Measurements from ENCODE around the gene WIZ. TPM values are rescaled to one million over a fixed set of nuclear protein-coding genes. Genes with fewer than 3 reads are reported as not detected.

The WIZ gene
- total and polyA plus RNA-seq, 2 of the 8 experiments (the other 6 are each of a cell fraction or from before 2014, with no cell fraction given): 12.5 to 33.2 TPM

GRCh38 chr19:15374105-15374651 lies 75.6 kb downstream of the WIZ start:
- H3K4me1 ChIP-seq (replicated peaks in 1 of 4; ENCODE audit: control insufficient read depth in 3 of 4, insufficient read depth in 4 of 4, low read length in 3 of 4): peaks cover 0 to 5% (median 5%) of the 10 kb centered on the region in 4 experiments; a peak in 6 of 7 replicates
- no peak overlapping the region for H4K91ac ChIP-seq (replicated peaks; ENCODE audit: insufficient read length, low read length)
- peaks cover 10% of the 10 kb centered on the region for H3K23me2 ChIP-seq (ENCODE audit: low read depth, low read length)
- no peak overlapping the region; the same call in 1 of the 2 replicates for H2BK5ac ChIP-seq (ENCODE audit: low read depth, low read length)
- H3K27me3 ChIP-seq (replicated peaks in 1 of 4; ENCODE audit: control insufficient read depth in 3 of 4, extremely low read depth in 1 of 4, insufficient read depth in 3 of 4, low read length in 3 of 4): no peaks in the 10 kb centered on the region
- H3K9ac ChIP-seq (replicated peaks in 1 of 4; ENCODE audit: extremely low read depth in 1 of 4, low read depth in 3 of 4, low read length in 3 of 4): no peak overlapping the region
- H3K23ac ChIP-seq (ENCODE audit: insufficient read length): no peak overlapping the region
- H3K9me3 ChIP-seq (ENCODE audit: insufficient read depth in 2 of 2, low read depth in 1 of 2, low read length in 1 of 2): no peaks in the 10 kb centered on the region
- peaks cover 14 to 43% (median 29%) of the 10 kb centered on the region in 4 experiments for H3K36me3 ChIP-seq (ENCODE audit: control insufficient read depth in 2 of 4, insufficient read depth in 4 of 4, low read length in 3 of 4)
- H3K4me3 ChIP-seq (ENCODE audit: extremely low read depth in 1 of 4, insufficient read depth in 2 of 4, low read depth in 3 of 4, low read length in 4 of 4): no peak overlapping the region
- WGBS, 2 experiments (ENCODE audit: extremely low coverage in 1 of 2, insufficient coverage in 1 of 2, insufficient read length in 1 of 2, insufficient replicate concordance in 2 of 2, low coverage in 1 of 2, low lambda C conversion rate in 2 of 2, missing lambda C conversion rate in 1 of 2): 89% methylated on average over 17 of the region's 21 CpGs; no CpG with 5 or more reads in 1 of the 2 experiments
- CTCF ChIA-PET (ENCODE audit: partially characterized antibody): no interaction called here
- peak overlapping the region; percentile 60; the same call in 1 of the 2 replicates for H4K8ac ChIP-seq (ENCODE audit: extremely low read depth, insufficient read depth, low read length)
- H2BK12ac ChIP-seq (ENCODE audit: low read depth, low read length): no peak overlapping the region
- no peak overlapping the region for H3K4me2 ChIP-seq (ENCODE audit: insufficient read depth in 1 of 2, low read depth in 2 of 2, low read length in 2 of 2)
- no peak overlapping the region for H4K5ac ChIP-seq (ENCODE audit: insufficient read length, low read depth, low read length)
- H3K79me2 ChIP-seq (ENCODE audit: control insufficient read depth in 1 of 2, insufficient read depth in 2 of 2, low read length in 2 of 2): peaks cover 35 to 68% of the 10 kb centered on the region in 2 experiments
- peaks cover 24% of the 10 kb centered on the region for H3K79me1 ChIP-seq (ENCODE audit: low read depth, low read length)
- POLR2A ChIA-PET (ENCODE audit: partially characterized antibody): no interaction called here
- DNase-seq (ENCODE audit: low read depth in 1 of 2, low spot score in 2 of 2) (no peak), FAIRE-seq (no peak)
- H2AK5ac ChIP-seq (ENCODE audit: low read depth, low read length): no peak overlapping the region
- no peak overlapping the region for H3K18ac ChIP-seq (ENCODE audit: extremely low read depth, low read length)
- H2BK120ac ChIP-seq (replicated peaks; ENCODE audit: low read depth, low read length): no peak overlapping the region
- no peak overlapping the region for H3K14ac ChIP-seq (ENCODE audit: insufficient read length)
- no peak overlapping the region for H2AFZ ChIP-seq (ENCODE audit: low read length)
- H4K20me1 ChIP-seq (replicated peaks in 1 of 2; ENCODE audit: control insufficient read depth in 1 of 2, insufficient read depth in 2 of 2, low read length in 2 of 2): peaks cover 10 to 40% of the 10 kb centered on the region in 2 experiments
- H2BK20ac ChIP-seq (ENCODE audit: low read length): no peak overlapping the region
- no peak overlapping the region for H2BK15ac ChIP-seq (ENCODE audit: low read length)
- no peak overlapping the region for H3K56ac ChIP-seq (replicated peaks; ENCODE audit: insufficient read length, low read depth, low read length)
- H3K27ac ChIP-seq (ENCODE audit: low read depth, low read length): no peak overlapping the region
- TF ChIP-seq BACH1 (IDR thresholded peaks at IDR 0.05; ENCODE audit: low read length) (no peak), TEAD4 (IDR thresholded peaks at IDR 0.05; ENCODE audit: low read depth, low read length) (no peak), ATF2 (IDR thresholded peaks at IDR 0.05; ENCODE audit: low read length) (no peak), SAP30 (IDR thresholded peaks at IDR 0.05; ENCODE audit: insufficient read depth, insufficient replicate concordance, low read length) (no peak), CHD1 (IDR thresholded peaks at IDR 0.05; ENCODE audit: low read depth, low read length) (no peak), SIN3A (conservative IDR thresholded peaks at IDR 0.05 in 1 of 2, IDR thresholded peaks at IDR 0.05 in 1 of 2; ENCODE audit: low read depth in 1 of 2, low read length in 2 of 2) (no peak), ZNF274 (IDR thresholded peaks at IDR 0.05; ENCODE audit: borderline replicate concordance, extremely low read depth, low read length) (no peak), RAD21 (IDR thresholded peaks at IDR 0.05 in 1 of 2, conservative IDR thresholded peaks at IDR 0.05 in 1 of 2; ENCODE audit: low read depth in 2 of 2, low read length in 2 of 2) (no peak), PHF8 (conservative IDR thresholded peaks at IDR 0.05; ENCODE audit: low read depth, low read length) (no peak), CREB1 (IDR thresholded peaks at IDR 0.05) (no peak), HDAC6 (IDR thresholded peaks at IDR 0.05; ENCODE audit: low read depth, low read length) (no peak)
- H3K4ac ChIP-seq (replicated peaks; ENCODE audit: insufficient read length, low read depth, low read length): no peak overlapping the region

All from H1 (cell line).